ENCODE data around the gene ENTPD6.

The ENTPD6 gene

DNA sequence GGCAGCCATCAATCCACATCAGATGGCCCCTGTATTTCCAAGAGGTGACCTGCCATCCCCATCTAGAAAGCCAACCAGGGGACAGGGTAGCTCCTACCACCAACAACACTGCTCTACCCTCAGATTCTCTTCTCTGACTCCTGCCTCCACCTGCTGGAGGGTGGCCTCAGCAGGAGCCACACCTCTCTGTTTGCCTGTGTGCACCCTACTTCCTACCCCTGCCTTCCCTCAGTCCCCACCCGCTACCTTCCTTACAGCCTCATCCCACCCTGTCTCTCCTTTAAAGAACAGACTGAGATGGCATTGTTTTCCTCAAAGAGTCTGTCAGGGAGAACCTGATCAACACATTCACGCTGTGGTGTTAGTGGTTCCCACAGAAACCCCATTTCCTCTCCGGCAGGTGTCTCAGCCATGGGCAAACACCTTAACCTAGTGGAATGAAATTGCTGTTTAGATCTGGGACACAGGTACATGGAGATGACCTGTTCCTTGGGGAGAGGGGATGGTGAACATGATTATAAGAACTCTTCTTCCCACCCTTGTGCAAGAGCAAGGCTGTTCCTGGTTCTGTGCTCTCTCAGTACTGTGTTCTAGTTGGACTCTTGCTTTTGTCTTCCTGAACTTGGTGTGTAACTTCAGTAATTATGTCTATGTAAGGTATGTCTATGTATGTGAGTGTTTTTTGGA, 1.8 kb downstream of the ENTPD6 start:
- no peak overlapping the region for H3K27ac ChIP-seq
- no peak for DNase-seq
- TF ChIP-seq, protein P1, sequence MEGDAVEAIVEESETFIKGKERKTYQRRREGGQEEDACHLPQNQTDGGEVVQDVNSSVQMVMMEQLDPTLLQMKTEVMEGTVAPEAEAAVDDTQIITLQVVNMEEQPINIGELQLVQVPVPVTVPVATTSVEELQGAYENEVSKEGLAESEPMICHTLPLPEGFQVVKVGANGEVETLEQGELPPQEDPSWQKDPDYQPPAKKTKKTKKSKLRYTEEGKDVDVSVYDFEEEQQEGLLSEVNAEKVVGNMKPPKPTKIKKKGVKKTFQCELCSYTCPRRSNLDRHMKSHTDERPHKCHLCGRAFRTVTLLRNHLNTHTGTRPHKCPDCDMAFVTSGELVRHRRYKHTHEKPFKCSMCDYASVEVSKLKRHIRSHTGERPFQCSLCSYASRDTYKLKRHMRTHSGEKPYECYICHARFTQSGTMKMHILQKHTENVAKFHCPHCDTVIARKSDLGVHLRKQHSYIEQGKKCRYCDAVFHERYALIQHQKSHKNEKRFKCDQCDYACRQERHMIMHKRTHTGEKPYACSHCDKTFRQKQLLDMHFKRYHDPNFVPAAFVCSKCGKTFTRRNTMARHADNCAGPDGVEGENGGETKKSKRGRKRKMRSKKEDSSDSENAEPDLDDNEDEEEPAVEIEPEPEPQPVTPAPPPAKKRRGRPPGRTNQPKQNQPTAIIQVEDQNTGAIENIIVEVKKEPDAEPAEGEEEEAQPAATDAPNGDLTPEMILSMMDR (IDR thresholded peaks at IDR 0.05; ENCODE audit: low read depth, low read length): peak; percentile 21; the same call in 1 of the 2 replicates

GRCh38 chr20:25197870-25198190, 2.3 kb downstream of the ENTPD6 start:
- TF ChIP-seq, protein P1 (IDR thresholded peaks at IDR 0.05; ENCODE audit: low read depth, low read length): no peak
- Histone ChIP-seq H3K27me3 (ENCODE audit: insufficient read depth, low read depth, severe bottlenecking) (no peaks in the 10 kb centered on the region), H3K27ac (no peak overlapping the region), H3K9me3 (ENCODE audit: severe bottlenecking) (no peaks in the 10 kb centered on the region), H3K4me3 (ENCODE audit: low read depth, low read length) (no peak overlapping the region), H3K36me3 (peaks cover 10% of the 10 kb centered on the region)
- DNase-seq: no peak

More for the DNA sequence above, 1.8 kb downstream of the ENTPD6 start:
- no peaks in the 10 kb centered on the region for H3K27me3 ChIP-seq (ENCODE audit: insufficient read depth, low read depth, severe bottlenecking)
- peak overlapping the region; percentile 90; the same call in 1 of the 2 replicates for H3K4me3 ChIP-seq (ENCODE audit: low read depth, low read length)
- H3K9me3 ChIP-seq (ENCODE audit: severe bottlenecking): no peaks in the 10 kb centered on the region
- peaks cover 9% of the 10 kb centered on the region for H3K36me3 ChIP-seq

- Histone ChIP-seq H3K27me3 (ENCODE audit: insufficient read depth, low read depth, severe bottlenecking) (no peaks in the 10 kb centered on the region), H3K27ac (no peak overlapping the region), H3K4me3 (ENCODE audit: low read depth, low read length) (no peak overlapping the region), H3K9me3 (ENCODE audit: severe bottlenecking) (no peaks in the 10 kb centered on the region), H3K36me3 (peaks cover 13% of the 10 kb centered on the region)
- DNase-seq: no peak
- TF ChIP-seq, protein P1 (IDR thresholded peaks at IDR 0.05; ENCODE audit: low read depth, low read length): no peak
These were observed 3.3 kb downstream of the ENTPD6 start for GRCh38 chr20:25198663-25199383.

DNA sequence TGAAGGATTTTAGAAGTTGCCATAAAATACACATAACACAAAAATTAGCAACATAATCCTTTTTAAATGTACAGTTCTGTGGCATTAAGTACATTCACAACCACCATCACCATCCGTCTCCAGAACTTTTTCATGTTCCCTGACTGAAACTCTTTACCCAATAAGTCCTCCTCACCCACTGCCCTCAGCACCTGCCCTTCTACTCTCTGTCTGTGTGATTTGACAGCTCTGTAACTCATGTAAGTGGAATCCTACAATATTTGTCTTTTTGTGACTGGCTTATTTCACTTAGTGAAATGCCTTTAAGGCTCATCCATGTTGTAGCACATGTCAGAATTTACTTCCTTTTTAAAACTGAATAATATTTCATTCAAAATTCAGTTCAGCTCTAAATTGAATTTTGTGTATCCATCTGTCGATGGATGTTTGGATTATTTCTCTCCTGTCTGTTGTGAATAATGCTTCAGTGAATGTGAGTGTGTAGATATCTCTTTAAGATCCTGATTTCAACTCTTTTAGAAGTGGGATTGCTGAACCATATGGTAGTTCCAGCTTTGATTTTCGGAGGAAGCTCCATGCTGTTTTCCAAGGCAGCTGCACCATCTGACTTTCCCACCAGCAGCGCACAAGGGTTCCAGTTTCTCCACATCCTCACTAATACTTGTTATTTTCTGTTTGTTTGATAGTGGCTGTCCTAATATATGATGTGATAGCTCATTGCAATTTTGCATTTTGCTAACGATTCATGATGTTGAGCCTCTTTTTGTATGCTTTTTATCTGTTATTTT, 4.2 kb downstream of the ENTPD6 start:
- H3K36me3 ChIP-seq: peaks cover 13% of the 10 kb centered on the region
- TF ChIP-seq, protein P1 (IDR thresholded peaks at IDR 0.05; ENCODE audit: low read depth, low read length): no peak

DNA sequence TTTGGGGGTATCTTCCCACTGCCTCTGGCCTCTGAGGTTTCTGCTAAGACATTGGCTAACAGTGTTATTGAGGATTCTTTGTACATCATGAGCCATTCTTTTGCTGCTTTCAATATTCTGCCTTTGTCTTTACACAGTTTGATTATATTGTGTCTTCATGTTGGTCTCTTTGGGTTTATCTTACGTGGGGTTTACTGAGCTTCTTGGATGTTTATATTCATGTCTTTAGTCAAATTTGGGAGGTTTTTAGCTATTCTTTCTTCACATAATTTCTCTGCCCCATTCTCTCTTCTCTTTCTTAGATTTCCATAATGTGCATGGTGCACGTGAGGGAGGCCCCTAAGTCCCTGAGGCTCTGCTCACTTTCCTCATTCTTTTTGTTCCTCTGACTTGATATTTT, 7.6 kb downstream of the ENTPD6 start:
- Histone ChIP-seq H3K36me3 (peaks cover 7% of the 10 kb centered on the region; the same call in 1 of the 2 replicates), H3K9me3 (ENCODE audit: severe bottlenecking) (no peaks in the 10 kb centered on the region), H3K27me3 (ENCODE audit: insufficient read depth, low read depth, severe bottlenecking) (no peaks in the 10 kb centered on the region), H3K4me3 (ENCODE audit: low read depth, low read length) (no peak overlapping the region), H3K27ac (no peak overlapping the region)
- TF ChIP-seq, protein P1 (IDR thresholded peaks at IDR 0.05; ENCODE audit: low read depth, low read length): no peak
- no peak for DNase-seq

More for the DNA sequence above, 4.2 kb downstream of the ENTPD6 start:
- no peak overlapping the region for H3K4me3 ChIP-seq (ENCODE audit: low read depth, low read length)
- no peaks in the 10 kb centered on the region for H3K9me3 ChIP-seq (ENCODE audit: severe bottlenecking)
- DNase-seq: no peak
- H3K27me3 ChIP-seq (ENCODE audit: insufficient read depth, low read depth, severe bottlenecking): no peaks in the 10 kb centered on the region
- no peak overlapping the region for H3K27ac ChIP-seq

Data from WERI-Rb-1 (cell line).